ENCODE measurements around the gene STK11. TPM values are rescaled to one million over a fixed set of nuclear protein-coding genes. Genes with fewer than 3 reads are reported as not detected.
A peak's percentile ranks its signal among the peaks of the same experiment; 100 is the strongest.

STK11 gene
- total RNA-seq, 4 donors from 2014 or later, result 52.5 to 91.2 (median 68.7) TPM

DNA sequence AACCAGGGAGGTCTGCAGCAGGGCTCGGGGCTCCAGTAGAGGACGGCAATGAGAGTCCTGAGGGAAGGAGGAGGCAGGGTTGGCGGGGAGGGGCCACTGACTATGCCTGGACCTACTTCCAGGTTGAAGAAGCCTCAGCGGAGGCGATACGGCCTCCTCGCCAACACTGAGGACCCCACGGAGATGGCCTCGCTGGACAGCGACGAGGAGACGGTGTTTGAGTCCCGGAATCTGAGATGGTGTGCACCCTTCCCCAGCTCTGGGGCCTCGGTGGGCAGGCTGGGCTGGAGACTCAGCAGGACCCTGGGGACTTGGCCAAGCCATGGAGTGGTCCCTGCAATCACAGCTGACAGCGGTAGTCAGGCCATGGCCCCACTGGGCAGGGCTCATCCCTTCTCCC is 71.5 kb downstream of the STK11 start:
- no peaks in the 10 kb centered on the region for H3K9me3 ChIP-seq
- peak overlapping the region in 1 of 4 donors; percentile 99 for H3K27ac ChIP-seq
- peaks cover 0 to 47% (median 37%) of the 10 kb centered on the region in 4 donors for H3K4me1 ChIP-seq
- peaks cover 6 to 56% (median 31%) of the 10 kb centered on the region in 3 donors for H3K36me3 ChIP-seq
- H3K27me3 ChIP-seq, result no peaks in the 10 kb centered on the region
- 88 to 91% methylated on average over 15 of the region's 15 CpGs for WGBS, 2 donors
- H3K4me3 ChIP-seq, result no peak overlapping the region
- TF ChIP-seq POLR2A (IDR thresholded peaks at IDR 0.05) (no peak), EP300 (IDR thresholded peaks at IDR 0.05) (no peak)
- TF ChIP-seq, protein P1, sequence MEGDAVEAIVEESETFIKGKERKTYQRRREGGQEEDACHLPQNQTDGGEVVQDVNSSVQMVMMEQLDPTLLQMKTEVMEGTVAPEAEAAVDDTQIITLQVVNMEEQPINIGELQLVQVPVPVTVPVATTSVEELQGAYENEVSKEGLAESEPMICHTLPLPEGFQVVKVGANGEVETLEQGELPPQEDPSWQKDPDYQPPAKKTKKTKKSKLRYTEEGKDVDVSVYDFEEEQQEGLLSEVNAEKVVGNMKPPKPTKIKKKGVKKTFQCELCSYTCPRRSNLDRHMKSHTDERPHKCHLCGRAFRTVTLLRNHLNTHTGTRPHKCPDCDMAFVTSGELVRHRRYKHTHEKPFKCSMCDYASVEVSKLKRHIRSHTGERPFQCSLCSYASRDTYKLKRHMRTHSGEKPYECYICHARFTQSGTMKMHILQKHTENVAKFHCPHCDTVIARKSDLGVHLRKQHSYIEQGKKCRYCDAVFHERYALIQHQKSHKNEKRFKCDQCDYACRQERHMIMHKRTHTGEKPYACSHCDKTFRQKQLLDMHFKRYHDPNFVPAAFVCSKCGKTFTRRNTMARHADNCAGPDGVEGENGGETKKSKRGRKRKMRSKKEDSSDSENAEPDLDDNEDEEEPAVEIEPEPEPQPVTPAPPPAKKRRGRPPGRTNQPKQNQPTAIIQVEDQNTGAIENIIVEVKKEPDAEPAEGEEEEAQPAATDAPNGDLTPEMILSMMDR (IDR thresholded peaks at IDR 0.05), result no peak
- no peak for DNase-seq (ENCODE audit: low spot score in 2 of 2)

Other genes starting within 250 kb of the STK11 start
- 10 to 100 TPM; 23.3 to 90.6 (median 52.8) TPM for gene WDR18, start 221.4 kb upstream of the STK11 start, total RNA-seq
- gene GRIN3B, start 205.4 kb upstream of the STK11 start, total RNA-seq, result 1 to 10 TPM in 1 of 4 donors, not detected in 3; 2.4 TPM
- 100 to 1,000 TPM; 229 to 459 (median 325) TPM for gene TMEM259, start 184.7 kb upstream of the STK11 start, total RNA-seq
- not detected for gene RNU6-2, start 184.3 kb upstream of the STK11 start, total RNA-seq
- gene CNN2, start 179.2 kb upstream of the STK11 start, total RNA-seq, result 100 to 1,000 TPM in 1 of 4 donors, 10 to 100 TPM in 3; 69.9 to 122 (median 79.4) TPM
- 10 to 100 TPM in 3 of 4 donors, 1 to 10 TPM in 1; 9.6 to 25.8 (median 13.7) TPM for gene ABCA7, start 165.7 kb upstream of the STK11 start, total RNA-seq
- gene ARHGAP45, start 138.6 kb upstream of the STK11 start, total RNA-seq, result 10 to 100 TPM; 28.4 to 66.9 (median 38.6) TPM
- gene POLR2E, start 110.4 kb upstream of the STK11 start, total RNA-seq, result 100 to 1,000 TPM in 3 of 4 donors, 10 to 100 TPM in 1; 81.6 to 136 (median 121) TPM
- 100 to 1,000 TPM; 337 to 518 (median 493) TPM for gene GPX4, start 101.8 kb upstream of the STK11 start, total RNA-seq
- 100 to 1,000 TPM in 1 of 4 donors, 10 to 100 TPM in 3; 26.6 to 105 (median 39.3) TPM for gene SBNO2, start 31.5 kb upstream of the STK11 start, total RNA-seq
- gene CBARP, start 32.2 kb downstream of the STK11 start, total RNA-seq, result 1 to 10 TPM in 2 of 4 donors, under 1 TPM in 2; 0.22 to 3.9 (median 1.4) TPM
- gene ATP5F1D, start 36.0 kb downstream of the STK11 start, total RNA-seq, result 100 to 1,000 TPM in 3 of 4 donors, 10 to 100 TPM in 1; 67.5 to 140 (median 127) TPM
- gene MIDN, start 42.8 kb downstream of the STK11 start, total RNA-seq, result 10 to 100 TPM; 17.4 to 51.9 (median 39.4) TPM
- 100 to 1,000 TPM; 389 to 640 (median 576) TPM for gene CIRBP, start 63.6 kb downstream of the STK11 start, total RNA-seq
- 10 to 100 TPM; 25.5 to 80.7 (median 52.0) TPM for gene FAM174C, start 69.8 kb downstream of the STK11 start, total RNA-seq
- not detected for gene EFNA2, start 80.1 kb downstream of the STK11 start, total RNA-seq
- gene NDUFS7, start 178.1 kb downstream of the STK11 start, total RNA-seq, result 100 to 1,000 TPM; 146 to 162 (median 151) TPM
- gene GAMT, start 195.8 kb downstream of the STK11 start, total RNA-seq, result 100 to 1,000 TPM in 2 of 4 donors, 10 to 100 TPM in 2; 43.8 to 120 (median 94.4) TPM
- 10 to 100 TPM; 34.3 to 68.4 (median 61.0) TPM for gene DAZAP1, start 201.8 kb downstream of the STK11 start, total RNA-seq
- gene RPS15, start 232.6 kb downstream of the STK11 start, total RNA-seq, result 1,000 to 10,000 TPM; 4,239 to 4,988 (median 4,337) TPM
- 10 to 100 TPM in 1 of 4 donors, 1 to 10 TPM in 3; 1.7 to 10.2 (median 4.2) TPM for gene APC2, start 244.3 kb downstream of the STK11 start, total RNA-seq